Osteocyte (in vitro differentiated cells): ENCODE results near the gene CDK16. TPM values are rescaled to one million over a fixed set of nuclear protein-coding genes. Genes with fewer than 3 reads are reported as not detected.

Source experiments
- DNase-seq: peaks from one replicate; pipeline ENCODE4 v3.0.0; 2021; ENCODE audit warnings: mixed read lengths; ENCODE audit not compliant: unreplicated experiment; ENCODE audit errors: extremely low spot score
- H3K27ac Mint-ChIP-seq: one replicate; pipeline ENCODE4 v1.8.0; 2021; ENCODE audit warnings: mild to moderate bottlenecking, mixed read lengths; ENCODE audit not compliant: unreplicated experiment
- H3K27me3 Mint-ChIP-seq: one replicate; pipeline ENCODE4 v1.8.0; 2021; ENCODE audit warnings: mixed read lengths; ENCODE audit not compliant: unreplicated experiment
- H3K36me3 Mint-ChIP-seq: one replicate; pipeline ENCODE4 v1.8.0; 2021; ENCODE audit warnings: mixed read lengths; ENCODE audit not compliant: unreplicated experiment
- H3K4me1 Mint-ChIP-seq: one replicate; pipeline ENCODE4 v1.8.0; 2021; ENCODE audit warnings: mixed read lengths; ENCODE audit not compliant: unreplicated experiment
- H3K4me3 Mint-ChIP-seq: one replicate; pipeline ENCODE4 v1.8.0; 2021; ENCODE audit warnings: mild to moderate bottlenecking, moderate library complexity, mixed read lengths; ENCODE audit not compliant: unreplicated experiment
- H3K9me3 Mint-ChIP-seq: one replicate; pipeline ENCODE4 v1.8.0; 2021; ENCODE audit warnings: mixed read lengths; ENCODE audit not compliant: unreplicated experiment
- CTCF ChIP-seq: fragments of 200-600 bp; sonication (generic); IDR thresholded peaks from 2 replicates; pipeline ENCODE4 v1.5.0; 2021; ENCODE audit warnings: antibody characterized with exemption, mild to moderate bottlenecking, moderate library complexity
- total RNA-seq: library from RNA; stranded (reverse); gene quantifications from 2 replicates; pipeline ENCODE4 v1.2.1, GENCODE V29; 2021

Gene CDK16
- total RNA-seq, 1 donor from 2014 or later, result 174 TPM

- Mint-ChIP-seq H3K36me3 (peaks cover 49% of the 10 kb centered on the region), H3K27me3 (no peaks in the 10 kb centered on the region), H3K9me3 (no peaks in the 10 kb centered on the region), H3K27ac (no peak overlapping the region), H3K4me3 (no peak overlapping the region), H3K4me1 (peaks cover 16% of the 10 kb centered on the region)
- no peak for TF ChIP-seq CTCF
- DNase-seq, result no peak
Measured at GRCh38 chrX:47240619-47241018, 22.1 kb downstream of the CDK16 start.

GRCh38 chrX:47241201-47242011, 22.9 kb downstream of the CDK16 start:
- Mint-ChIP-seq H3K9me3 (no peaks in the 10 kb centered on the region), H3K36me3 (peaks cover 51% of the 10 kb centered on the region), H3K27me3 (no peaks in the 10 kb centered on the region), H3K4me1 (peaks cover 9% of the 10 kb centered on the region), H3K27ac (no peak overlapping the region), H3K4me3 (no peak overlapping the region)
- TF ChIP-seq CTCF, result no peak
- no peak for DNase-seq

GRCh38 chrX:47242321-47242720, 23.8 kb downstream of the CDK16 start:
- H3K9me3 Mint-ChIP-seq, result no peaks in the 10 kb centered on the region
- H3K4me1 Mint-ChIP-seq, result peaks cover under 1% of the 10 kb centered on the region
- no peak for DNase-seq
- peaks cover 53% of the 10 kb centered on the region for H3K36me3 Mint-ChIP-seq
- no peak overlapping the region for H3K4me3 Mint-ChIP-seq
- no peaks in the 10 kb centered on the region for H3K27me3 Mint-ChIP-seq
- no peak for TF ChIP-seq CTCF
- no peak overlapping the region for H3K27ac Mint-ChIP-seq

- H3K27me3 Mint-ChIP-seq, result no peaks in the 10 kb centered on the region
- H3K36me3 Mint-ChIP-seq, result peaks cover 62% of the 10 kb centered on the region
- H3K27ac Mint-ChIP-seq, result no peak overlapping the region
- no peak overlapping the region for H3K4me3 Mint-ChIP-seq
- H3K9me3 Mint-ChIP-seq, result no peaks in the 10 kb centered on the region
- DNase-seq, result no peak
- no peak for TF ChIP-seq CTCF
- no peaks in the 10 kb centered on the region for H3K4me1 Mint-ChIP-seq
Measured at GRCh38 chrX:47243351-47243750, 24.9 kb downstream of the CDK16 start.

GRCh38 chrX:47244676-47245075, 26.2 kb downstream of the CDK16 start:
- Mint-ChIP-seq H3K36me3 (peaks cover 62% of the 10 kb centered on the region), H3K4me3 (no peak overlapping the region), H3K9me3 (no peaks in the 10 kb centered on the region), H3K4me1 (no peaks in the 10 kb centered on the region), H3K27me3 (no peaks in the 10 kb centered on the region), H3K27ac (no peak overlapping the region)
- no peak for TF ChIP-seq CTCF
- DNase-seq, result no peak
